Measurements from ENCODE around the gene METTL27.

- TF ChIP-seq, protein P1, sequence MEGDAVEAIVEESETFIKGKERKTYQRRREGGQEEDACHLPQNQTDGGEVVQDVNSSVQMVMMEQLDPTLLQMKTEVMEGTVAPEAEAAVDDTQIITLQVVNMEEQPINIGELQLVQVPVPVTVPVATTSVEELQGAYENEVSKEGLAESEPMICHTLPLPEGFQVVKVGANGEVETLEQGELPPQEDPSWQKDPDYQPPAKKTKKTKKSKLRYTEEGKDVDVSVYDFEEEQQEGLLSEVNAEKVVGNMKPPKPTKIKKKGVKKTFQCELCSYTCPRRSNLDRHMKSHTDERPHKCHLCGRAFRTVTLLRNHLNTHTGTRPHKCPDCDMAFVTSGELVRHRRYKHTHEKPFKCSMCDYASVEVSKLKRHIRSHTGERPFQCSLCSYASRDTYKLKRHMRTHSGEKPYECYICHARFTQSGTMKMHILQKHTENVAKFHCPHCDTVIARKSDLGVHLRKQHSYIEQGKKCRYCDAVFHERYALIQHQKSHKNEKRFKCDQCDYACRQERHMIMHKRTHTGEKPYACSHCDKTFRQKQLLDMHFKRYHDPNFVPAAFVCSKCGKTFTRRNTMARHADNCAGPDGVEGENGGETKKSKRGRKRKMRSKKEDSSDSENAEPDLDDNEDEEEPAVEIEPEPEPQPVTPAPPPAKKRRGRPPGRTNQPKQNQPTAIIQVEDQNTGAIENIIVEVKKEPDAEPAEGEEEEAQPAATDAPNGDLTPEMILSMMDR (IDR thresholded peaks at IDR 0.05): no peak
- TF ChIP-seq POLR2A (IDR thresholded peaks at IDR 0.05) (no peak), POLR2AphosphoS5 (IDR thresholded peaks at IDR 0.05) (no peak)
Observed at GRCh38 chr7:73866446-73866767, 24.1 kb upstream of the METTL27 start.

Data from transverse colon (tissue), 4 donors.